Thyroid gland (tissue), 4 donors: ENCODE measurements around the gene ADAM12.

Experiments used
- CTCF ChIP-seq, 6 experiments: fragments of 200-600 bp in 3 of 6; fragments of 450-650 bp in 3 of 6; sonication (generic) in 3 of 6; IDR thresholded peaks; one replicate each; pipeline ENCODE4 v1.5.1; 2016 to 2019; ENCODE audit warnings: antibody characterized with exemption in 6 of 6, mild to moderate bottlenecking in 2 of 6, inconsistent platforms in 1 of 6, moderate library complexity in 1 of 6
- POLR2A ChIP-seq, 2 donors: fragments of 450-650 bp; IDR thresholded peaks; one replicate each; pipeline ENCODE4 v1.6.1; 2017; ENCODE audit warnings: antibody characterized with exemption in 2 of 2, mild to moderate bottlenecking in 2 of 2, moderate library complexity in 1 of 2

DNA sequence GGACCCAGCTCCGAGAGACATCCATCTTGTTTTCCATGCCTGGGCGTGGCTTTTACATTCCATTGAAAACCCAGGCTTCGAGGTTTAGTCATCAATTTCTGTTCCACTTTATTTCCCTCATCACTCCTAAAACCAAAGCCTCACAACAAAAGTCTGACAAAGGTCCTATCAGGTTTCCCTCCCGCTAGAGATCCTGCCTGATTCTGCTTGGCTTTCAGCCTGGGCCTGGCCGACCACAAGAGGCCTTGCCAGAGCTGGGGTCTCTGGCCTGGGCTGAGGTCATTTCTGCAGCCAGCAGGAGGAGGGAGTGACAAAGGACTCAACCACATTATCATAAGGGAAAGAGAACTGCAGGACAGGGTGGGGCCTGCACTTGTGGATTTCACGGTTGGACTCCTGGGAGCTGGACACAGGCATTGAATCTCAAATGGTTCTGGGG is 324.9 kb downstream of the ADAM12 start:
- no peak for TF ChIP-seq CTCF (IDR thresholded peaks at IDR 0.05)
- no peak for TF ChIP-seq POLR2A (IDR thresholded peaks at IDR 0.05)
